ENCODE measurements around the gene PPP1R15B. TPM values are rescaled to one million over a fixed set of nuclear protein-coding genes. Genes with fewer than 3 reads are reported as not detected.

The PPP1R15B gene
- total RNA-seq, 2 experiments from 2014 or later, result 171 to 179 TPM

GRCh38 chr1:204455063-204455830 is 43.6 kb upstream of the PPP1R15B start:
- no peak overlapping the region for H3K27ac ChIP-seq (ENCODE audit: low read depth in 1 of 2, low read length in 2 of 2)
- Mint-ChIP-seq H3K4me1 (ENCODE audit: low read depth) (peaks cover 39% of the 10 kb centered on the region), H3K4me3 (no peak overlapping the region), H3K27ac (peak overlapping the region; percentile 87), H3K36me3 (ENCODE audit: low read depth) (peaks cover 66% of the 10 kb centered on the region), H3K9me3 (no peaks in the 10 kb centered on the region), H3K27me3 (no peaks in the 10 kb centered on the region)
- H3K4me3 ChIP-seq (ENCODE audit: low read length), result no peak overlapping the region
- CTCF ChIA-PET, result interaction anchor here (0.8 to 1.4 kb wide), 2 partner anchors 9 to 48 kb away, joined by 3 read pairs; no protein-coding TSS in a partner anchor
- no peaks in the 10 kb centered on the region for H3K27me3 ChIP-seq (ENCODE audit: control insufficient read depth in 1 of 2, insufficient read depth in 2 of 2, low read length in 2 of 2)
- DNase-seq (no peak), ATAC-seq (ENCODE audit: poor library complexity) (no peak)
- H3K4me1 ChIP-seq (ENCODE audit: insufficient read depth, low read length), result peaks cover 51% of the 10 kb centered on the region
- intact Hi-C loops (cut with DNase I, micrococcal nuclease), result no loop called here
- TF ChIP-seq, protein P1, sequence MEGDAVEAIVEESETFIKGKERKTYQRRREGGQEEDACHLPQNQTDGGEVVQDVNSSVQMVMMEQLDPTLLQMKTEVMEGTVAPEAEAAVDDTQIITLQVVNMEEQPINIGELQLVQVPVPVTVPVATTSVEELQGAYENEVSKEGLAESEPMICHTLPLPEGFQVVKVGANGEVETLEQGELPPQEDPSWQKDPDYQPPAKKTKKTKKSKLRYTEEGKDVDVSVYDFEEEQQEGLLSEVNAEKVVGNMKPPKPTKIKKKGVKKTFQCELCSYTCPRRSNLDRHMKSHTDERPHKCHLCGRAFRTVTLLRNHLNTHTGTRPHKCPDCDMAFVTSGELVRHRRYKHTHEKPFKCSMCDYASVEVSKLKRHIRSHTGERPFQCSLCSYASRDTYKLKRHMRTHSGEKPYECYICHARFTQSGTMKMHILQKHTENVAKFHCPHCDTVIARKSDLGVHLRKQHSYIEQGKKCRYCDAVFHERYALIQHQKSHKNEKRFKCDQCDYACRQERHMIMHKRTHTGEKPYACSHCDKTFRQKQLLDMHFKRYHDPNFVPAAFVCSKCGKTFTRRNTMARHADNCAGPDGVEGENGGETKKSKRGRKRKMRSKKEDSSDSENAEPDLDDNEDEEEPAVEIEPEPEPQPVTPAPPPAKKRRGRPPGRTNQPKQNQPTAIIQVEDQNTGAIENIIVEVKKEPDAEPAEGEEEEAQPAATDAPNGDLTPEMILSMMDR (IDR thresholded peaks at IDR 0.05), result no peak
- peaks cover 52% of the 10 kb centered on the region for H3K36me3 ChIP-seq (ENCODE audit: insufficient read depth, low read length)
- POLR2A ChIA-PET, result interaction anchor here (3.2 kb wide), 1 partner anchor 40 kb away, joined by 28 read pairs; the partner anchor contains the start of gene PIK3C2B
- H3K9me3 ChIP-seq (ENCODE audit: control insufficient read depth in 1 of 2, insufficient read depth in 1 of 2, low read length in 2 of 2), result no peaks in the 10 kb centered on the region

- Mint-ChIP-seq H3K9me3 (no peaks in the 10 kb centered on the region), H3K36me3 (ENCODE audit: low read depth) (peaks cover 60% of the 10 kb centered on the region), H3K27me3 (no peaks in the 10 kb centered on the region), H3K4me3 (no peak overlapping the region), H3K27ac (peak overlapping the region; percentile 87), H3K4me1 (ENCODE audit: low read depth) (peaks cover 38% of the 10 kb centered on the region)
- H3K9me3 ChIP-seq (ENCODE audit: control insufficient read depth in 1 of 2, insufficient read depth in 1 of 2, low read length in 2 of 2), result no peaks in the 10 kb centered on the region
- intact Hi-C loops (cut with DNase I, micrococcal nuclease), result no loop called here
- H3K4me1 ChIP-seq (ENCODE audit: insufficient read depth, low read length), result peaks cover 51% of the 10 kb centered on the region
- no peak overlapping the region for H3K4me3 ChIP-seq (ENCODE audit: low read length)
- TF ChIP-seq, protein P1 (IDR thresholded peaks at IDR 0.05), result no peak
- peaks cover 49% of the 10 kb centered on the region for H3K36me3 ChIP-seq (ENCODE audit: insufficient read depth, low read length)
- ChIA-PET POLR2A (interaction anchor here (3.2 kb wide), 1 partner anchor 40 kb away, joined by 28 read pairs; the partner anchor contains the start of gene PIK3C2B), CTCF (interaction anchor here (1.4 kb wide), 1 partner anchor 49 kb away, joined by 3 read pairs; no protein-coding TSS in a partner anchor)
- no peak for ATAC-seq (ENCODE audit: poor library complexity)
- no peak for DNase-seq
- no peaks in the 10 kb centered on the region for H3K27me3 ChIP-seq (ENCODE audit: control insufficient read depth in 1 of 2, insufficient read depth in 2 of 2, low read length in 2 of 2)
- no peak overlapping the region for H3K27ac ChIP-seq (ENCODE audit: low read depth in 1 of 2, low read length in 2 of 2)
Measured at GRCh38 chr1:204454476-204454875, 42.9 kb upstream of the PPP1R15B start.

- Mint-ChIP-seq H3K9me3 (no peaks in the 10 kb centered on the region), H3K4me3 (peak overlapping the region; percentile 17), H3K27ac (peak overlapping the region; percentile 87), H3K36me3 (ENCODE audit: low read depth) (peaks cover 66% of the 10 kb centered on the region), H3K4me1 (ENCODE audit: low read depth) (peaks cover 43% of the 10 kb centered on the region), H3K27me3 (no peaks in the 10 kb centered on the region)
- Histone ChIP-seq H3K27me3 (ENCODE audit: control insufficient read depth in 1 of 2, insufficient read depth in 2 of 2, low read length in 2 of 2) (no peaks in the 10 kb centered on the region), H3K27ac (ENCODE audit: low read depth in 1 of 2, low read length in 2 of 2) (peak overlapping the region; percentile 67 to 80), H3K36me3 (ENCODE audit: insufficient read depth, low read length) (peaks cover 41% of the 10 kb centered on the region), H3K4me3 (ENCODE audit: low read length) (no peak overlapping the region), H3K9me3 (ENCODE audit: control insufficient read depth in 1 of 2, insufficient read depth in 1 of 2, low read length in 2 of 2) (no peaks in the 10 kb centered on the region), H3K4me1 (ENCODE audit: insufficient read depth, low read length) (peaks cover 57% of the 10 kb centered on the region)
- DNase-seq (peak; percentile 40 to 93 (median 66)), ATAC-seq (ENCODE audit: poor library complexity) (peak; percentile 98)
- CTCF ChIA-PET, result interaction anchor here (0.7 to 1.8 kb wide), 5 partner anchors 22 to 362 kb away, joined by 3 to 11 read pairs (median 7); partner anchors contain the start of gene PIK3C2B
- POLR2A ChIA-PET, result interaction anchor here (0.6 to 3.2 kb wide), 4 partner anchors 42 to 92 kb away, joined by 3 to 28 read pairs (median 6); partner anchors contain the start of gene PIK3C2B
- intact Hi-C loops (cut with DNase I, micrococcal nuclease), result loop anchor here in 1 of 2 experiments (1.0 kb wide), 1 partner anchor 41 kb away; no protein-coding TSS in a partner anchor
- TF ChIP-seq, protein P1 (IDR thresholded peaks at IDR 0.05), result no peak
Measured at GRCh38 chr1:204453141-204453772, 41.6 kb upstream of the PPP1R15B start.

Measured in CD4-positive, alpha-beta T cell (primary cell).